DOHH2 (cell line): Measurements from ENCODE around the gene BET1.

Experiments used
- H3F3A ChIP-seq: fragments of 200-600 bp; sonication (generic), shearing (Covaris generic); 2 replicates; pipeline ENCODE4 v1.6.0; 2016; ENCODE audit warnings: antibody characterized with exemption, mild to moderate bottlenecking; ENCODE audit not compliant: control insufficient read depth, insufficient read depth
- H3K27ac ChIP-seq: fragments of 200-600 bp; sonication (generic); 2 replicates; pipeline ENCODE4 v1.5.1; 2014; ENCODE audit warnings: low read depth, mild to moderate bottlenecking, low read length, moderate library complexity
- H3K27me3 ChIP-seq: fragments of 200-600 bp; sonication (generic); 2 replicates; pipeline ENCODE4 v1.6.1; 2014; ENCODE audit warnings: mild to moderate bottlenecking, low read length, mixed read lengths; ENCODE audit not compliant: control insufficient read depth
- H3K36me3 ChIP-seq: fragments of 200-600 bp; sonication (generic); 2 replicates; pipeline ENCODE4 v1.6.1; 2014; ENCODE audit warnings: mild to moderate bottlenecking, low read length, moderate library complexity, mixed read lengths; ENCODE audit not compliant: control insufficient read depth
- H3K4me1 ChIP-seq: fragments of 200-600 bp; sonication (generic); 2 replicates; pipeline ENCODE4 v1.6.1; 2014; ENCODE audit warnings: mild to moderate bottlenecking, low read length, mixed read lengths; ENCODE audit not compliant: control insufficient read depth
- H3K4me2 ChIP-seq: fragments of 200-600 bp; sonication (generic); 2 replicates; pipeline ENCODE4 v1.6.0; 2014; ENCODE audit warnings: mild to moderate bottlenecking, low read length, moderate library complexity
- H3K4me3 ChIP-seq: fragments of 200-600 bp; sonication (generic); 2 replicates; pipeline ENCODE4 v1.5.1; 2014; ENCODE audit warnings: mild to moderate bottlenecking, low read length, mixed read lengths
- H3K79me2 ChIP-seq: fragments of 200-600 bp; sonication (generic); 2 replicates; pipeline ENCODE4 v1.6.1; 2014; ENCODE audit warnings: mild to moderate bottlenecking, low read length, mixed read lengths; ENCODE audit not compliant: control insufficient read depth
- H3K9me2 ChIP-seq: fragments of 200-600 bp; sonication (generic); replicated peaks from 2 replicates; pipeline ENCODE4 v1.6.1; 2014; ENCODE audit warnings: mild to moderate bottlenecking, low read length, mixed read lengths; ENCODE audit not compliant: control insufficient read depth
- H3K9me3 ChIP-seq: fragments of 200-600 bp; sonication (generic); 2 replicates; pipeline ENCODE4 v1.6.1; 2014; ENCODE audit warnings: antibody characterized with exemption, low read length, mixed read lengths; ENCODE audit not compliant: control insufficient read depth, insufficient read depth
- H4K20me1 ChIP-seq: fragments of 200-600 bp; sonication (generic); 2 replicates; pipeline ENCODE4 v1.6.0; 2014; ENCODE audit warnings: low read depth, mild to moderate bottlenecking, antibody characterized with exemption, low read length, moderate library complexity; ENCODE audit not compliant: control insufficient read depth, insufficient read depth
- CTCF ChIP-seq: fragments of 200-600 bp; sonication (generic); IDR thresholded peaks from one replicate; pipeline ENCODE4 v1.5.1; 2014; ENCODE audit warnings: antibody characterized with exemption, mild to moderate bottlenecking, low read depth, low read length; ENCODE audit not compliant: poor library complexity, severe bottlenecking
- EZH2phosphoT487 ChIP-seq: fragments of 200-600 bp; sonication (generic); IDR thresholded peaks from 2 replicates; pipeline ENCODE4 v1.6.1; 2017; ENCODE audit warnings: borderline replicate concordance, mild to moderate bottlenecking, antibody characterized with exemption, low read length, moderate library complexity, mixed read lengths

The BET1 gene

GRCh38 chr7:94043299-94043698, 39.1 kb upstream of the BET1 start:
- no peaks in the 10 kb centered on the region for H3K9me3 ChIP-seq
- H4K20me1 ChIP-seq = no peaks in the 10 kb centered on the region
- TF ChIP-seq CTCF (no peak), EZH2phosphoT487 (no peak)
- H3K27ac ChIP-seq = no peak overlapping the region
- no peaks in the 10 kb centered on the region for H3F3A ChIP-seq
- no peaks in the 10 kb centered on the region for H3K9me2 ChIP-seq
- H3K4me3 ChIP-seq = no peak overlapping the region
- H3K79me2 ChIP-seq = no peaks in the 10 kb centered on the region
- H3K27me3 ChIP-seq = no peaks in the 10 kb centered on the region
- H3K4me2 ChIP-seq = no peak overlapping the region
- H3K36me3 ChIP-seq = no peaks in the 10 kb centered on the region
- H3K4me1 ChIP-seq = peaks cover 62% of the 10 kb centered on the region

- no peaks in the 10 kb centered on the region for H3K27me3 ChIP-seq
- no peak overlapping the region for H3K27ac ChIP-seq
- no peaks in the 10 kb centered on the region for H3F3A ChIP-seq
Measured at GRCh38 chr7:94042381-94042780, 38.2 kb upstream of the BET1 start.

GRCh38 chr7:94041529-94041928, 37.4 kb upstream of the BET1 start:
- Histone ChIP-seq H4K20me1 (no peaks in the 10 kb centered on the region), H3K27ac (no peak overlapping the region), H3K9me2 (no peaks in the 10 kb centered on the region), H3K4me2 (no peak overlapping the region), H3K4me3 (no peak overlapping the region), H3F3A (no peaks in the 10 kb centered on the region), H3K4me1 (peaks cover 61% of the 10 kb centered on the region), H3K9me3 (no peaks in the 10 kb centered on the region), H3K36me3 (no peaks in the 10 kb centered on the region), H3K27me3 (no peaks in the 10 kb centered on the region), H3K79me2 (no peaks in the 10 kb centered on the region)
- TF ChIP-seq EZH2phosphoT487 = no peak
- no peak for TF ChIP-seq CTCF

More at GRCh38 chr7:94042381-94042780, 38.2 kb upstream of the BET1 start:
- peaks cover 58% of the 10 kb centered on the region for H3K4me1 ChIP-seq
- no peaks in the 10 kb centered on the region for H3K36me3 ChIP-seq
- no peaks in the 10 kb centered on the region for H3K79me2 ChIP-seq
- TF ChIP-seq CTCF (no peak), EZH2phosphoT487 (no peak)
- H3K4me3 ChIP-seq = no peak overlapping the region
- no peaks in the 10 kb centered on the region for H3K9me2 ChIP-seq
- H4K20me1 ChIP-seq = no peaks in the 10 kb centered on the region
- H3K4me2 ChIP-seq = no peak overlapping the region
- H3K9me3 ChIP-seq = no peaks in the 10 kb centered on the region

GRCh38 chr7:94040254-94040653, 36.1 kb upstream of the BET1 start:
- Histone ChIP-seq H3K9me3 (no peaks in the 10 kb centered on the region), H3K79me2 (no peaks in the 10 kb centered on the region), H4K20me1 (no peaks in the 10 kb centered on the region), H3K4me3 (no peak overlapping the region), H3K27me3 (no peaks in the 10 kb centered on the region), H3K4me1 (peaks cover 64% of the 10 kb centered on the region), H3F3A (no peaks in the 10 kb centered on the region), H3K36me3 (no peaks in the 10 kb centered on the region), H3K27ac (no peak overlapping the region), H3K4me2 (peak overlapping the region; percentile 27), H3K9me2 (no peaks in the 10 kb centered on the region)
- no peak for TF ChIP-seq CTCF
- TF ChIP-seq EZH2phosphoT487 = no peak
